Fibroblast of villous mesenchyme (primary cell): ENCODE results near the gene C3orf70. TPM values are rescaled to one million over a fixed set of nuclear protein-coding genes. Genes with fewer than 3 reads are reported as not detected.

Experiments
- DNase-seq: peaks from one replicate; pipeline ENCODE4 v3.0.0-alpha.2; 2010; ENCODE audit warnings: low read depth
- H3K4me3 ChIP-seq: 2 replicates; pipeline ENCODE4 v1.5.1; 2011; ENCODE audit warnings: low read depth, mild to moderate bottlenecking, low read length
- CTCF ChIP-seq: IDR thresholded peaks from 2 replicates; pipeline ENCODE4 v1.5.1; 2012; ENCODE audit warnings: low read depth, mild to moderate bottlenecking, low read length; ENCODE audit not compliant: insufficient read depth
- total RNA-seq: library from RNA; depleted of rRNA; stranded (reverse); fragments of >200 nt; gene quantifications from 2 replicates; pipeline ENCODE4 v1.2.3, GENCODE V29; 2012

C3orf70 gene
- total RNA-seq, 1 donor = 2.2 TPM

GRCh38 chr3:185084901-185085300 lies 68.0 kb downstream of the C3orf70 start:
- no peak overlapping the region for H3K4me3 ChIP-seq
- DNase-seq = peak; percentile 65
- peak; percentile 46 for TF ChIP-seq CTCF

- DNase-seq = no peak
- no peak for TF ChIP-seq CTCF
- no peak overlapping the region for H3K4me3 ChIP-seq
These were observed 68.5 kb downstream of the C3orf70 start for GRCh38 chr3:185084402-185084801.

DNA sequence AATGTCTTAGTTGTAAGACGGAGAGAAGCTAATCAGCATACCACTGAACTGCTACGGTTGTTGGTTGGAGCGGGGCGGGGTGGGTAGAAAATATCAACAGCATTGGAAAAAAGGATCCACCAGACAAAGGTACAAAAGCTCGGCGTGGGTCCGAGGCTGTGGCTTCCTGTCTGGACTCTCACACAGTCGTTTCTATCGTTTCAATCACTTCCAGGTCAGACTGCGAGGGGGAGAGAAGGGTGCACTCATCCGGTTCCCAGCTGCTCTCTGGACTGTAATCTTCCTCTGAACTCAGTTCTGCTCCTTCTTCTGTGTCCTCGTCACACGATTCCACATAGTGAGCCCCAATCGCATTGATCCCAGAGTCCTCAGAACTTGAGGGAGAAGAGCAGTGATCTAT lies 70.0 kb downstream of the C3orf70 start:
- TF ChIP-seq CTCF = no peak
- H3K4me3 ChIP-seq = no peak overlapping the region
- no peak for DNase-seq

GRCh38 chr3:185082149-185082548 lies 70.7 kb downstream of the C3orf70 start:
- TF ChIP-seq CTCF = no peak
- no peak overlapping the region for H3K4me3 ChIP-seq
- no peak for DNase-seq

DNA sequence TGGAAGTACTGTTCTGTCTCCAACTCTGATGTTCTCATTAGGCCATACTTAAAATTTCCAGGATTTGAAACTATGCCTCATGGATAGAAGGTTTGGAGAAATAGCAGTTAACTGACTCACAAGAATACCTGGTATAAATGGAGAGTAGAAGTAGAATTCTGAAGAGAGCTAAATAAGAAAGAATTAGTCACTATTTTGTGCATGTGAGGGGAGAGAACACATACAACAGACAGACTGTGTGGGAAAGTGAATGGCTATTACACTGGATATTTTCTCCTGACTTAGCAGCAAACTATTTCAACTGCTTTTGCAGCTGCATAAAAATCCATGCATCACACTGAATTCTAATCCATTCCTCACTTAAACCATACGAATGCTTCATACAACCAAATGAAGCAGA lies 71.3 kb downstream of the C3orf70 start:
- no peak overlapping the region for H3K4me3 ChIP-seq
- no peak for TF ChIP-seq CTCF
- no peak for DNase-seq

DNA sequence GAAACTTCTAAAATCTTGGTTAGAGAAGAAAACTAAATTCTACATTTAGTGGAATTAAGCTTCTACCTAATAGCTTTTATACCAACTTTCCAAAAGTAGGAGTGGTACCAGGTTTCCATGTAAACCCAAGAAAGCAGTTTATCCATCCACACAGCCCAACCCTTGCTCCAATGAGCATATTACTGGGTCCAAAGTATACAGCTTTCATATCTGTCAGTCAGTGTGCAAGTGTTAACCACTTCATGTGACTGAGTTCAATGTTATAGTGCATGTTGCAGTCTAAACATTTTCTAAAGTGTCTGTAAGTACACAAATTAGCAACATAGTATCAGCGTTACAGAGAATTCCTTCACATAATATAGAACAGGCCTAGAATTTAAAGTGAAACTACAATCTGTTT lies 73.2 kb downstream of the C3orf70 start:
- no peak for TF ChIP-seq CTCF
- no peak for DNase-seq
- H3K4me3 ChIP-seq = no peak overlapping the region

DNA sequence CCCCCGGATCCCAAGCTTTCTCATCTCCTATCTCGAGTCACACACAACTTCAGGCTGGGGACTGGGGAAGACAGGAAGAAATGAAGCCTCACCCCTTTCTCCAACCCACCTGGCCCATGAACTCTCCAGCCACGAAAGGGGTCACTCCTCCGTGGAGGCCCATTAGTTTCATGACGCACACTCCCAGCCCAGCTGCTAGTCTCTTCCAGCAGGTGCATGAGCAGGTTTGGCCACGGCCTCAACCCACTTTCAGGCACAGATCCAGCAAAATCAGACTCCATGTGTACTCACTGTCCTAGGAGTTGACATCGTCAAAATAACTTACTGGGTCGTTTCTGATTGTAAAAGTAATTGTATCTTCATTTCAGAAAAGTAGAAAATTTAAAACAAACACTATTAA lies 76.6 kb downstream of the C3orf70 start:
- DNase-seq = no peak
- no peak overlapping the region for H3K4me3 ChIP-seq
- no peak for TF ChIP-seq CTCF
